Fibroblast of villous mesenchyme (primary cell): ENCODE measurements around the gene GNLY. TPM values are rescaled to one million over a fixed set of nuclear protein-coding genes. Genes with fewer than 3 reads are reported as not detected.
A peak's percentile ranks its signal among the peaks of the same experiment; 100 is the strongest.

Experiments used
- DNase-seq: peaks from one replicate; pipeline ENCODE4 v3.0.0-alpha.2; 2010; ENCODE audit warnings: low read depth
- H3K4me3 ChIP-seq: 2 replicates; pipeline ENCODE4 v1.5.1; 2011; ENCODE audit warnings: low read depth, mild to moderate bottlenecking, low read length
- total RNA-seq: library from RNA; depleted of rRNA; stranded (reverse); fragments of >200 nt; gene quantifications from 2 replicates; pipeline ENCODE4 v1.2.3, GENCODE V29; 2012
- TF ChIP-seq, protein P1 (sequence below): IDR thresholded peaks from 2 replicates; pipeline ENCODE4 v1.5.1; 2012; ENCODE audit warnings: low read depth, mild to moderate bottlenecking, low read length; ENCODE audit not compliant: insufficient read depth

The GNLY gene
- total RNA-seq = not detected in 2 replicates

DNA sequence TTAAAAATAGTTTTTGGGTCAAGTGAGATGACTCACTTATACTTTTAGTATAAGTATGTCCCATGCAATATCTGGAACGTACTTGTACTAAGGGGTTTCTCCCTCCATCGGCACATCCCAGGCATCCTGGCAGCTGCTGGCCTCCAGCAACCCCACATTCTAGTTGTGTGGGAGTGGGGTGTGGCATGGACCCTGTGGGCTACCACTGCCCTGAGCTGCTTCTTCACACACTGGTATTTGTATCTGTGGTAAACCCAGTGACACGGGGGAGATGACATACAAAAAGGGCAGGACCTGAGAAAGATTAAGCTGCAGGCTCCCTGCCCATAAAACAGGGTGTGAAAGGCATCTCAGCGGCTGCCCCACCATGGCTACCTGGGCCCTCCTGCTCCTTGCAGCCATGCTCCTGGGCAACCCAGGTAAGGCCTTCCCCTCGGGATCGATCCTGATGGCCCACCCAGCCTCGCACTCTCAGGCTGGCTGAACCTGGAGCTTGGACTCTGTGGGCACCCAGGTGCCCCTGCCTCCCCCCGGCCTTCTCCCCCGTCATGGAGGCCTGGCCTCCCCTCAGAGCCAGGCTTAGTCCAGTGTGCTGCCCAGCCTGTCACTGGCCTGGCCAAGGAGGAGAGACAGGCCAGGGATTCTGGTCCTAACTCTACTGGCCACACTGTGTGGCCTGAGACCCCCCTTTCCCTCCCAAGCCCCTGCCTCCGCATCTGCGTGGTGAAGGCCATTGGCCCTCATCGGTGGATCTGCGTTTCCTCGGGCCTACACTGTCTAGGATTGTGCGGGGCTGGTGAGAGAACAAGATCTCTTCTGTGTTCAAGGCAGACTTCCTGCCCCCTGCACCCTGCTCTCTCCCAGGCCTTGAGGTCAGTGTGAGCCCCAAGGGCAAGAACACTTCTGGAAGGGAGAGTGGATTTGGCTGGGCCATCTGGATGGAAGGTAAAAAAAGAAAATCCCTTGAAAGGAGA, at the start of gene GNLY:
Gene GNLY, plus strand, starts transcription at position 307 of the 974 bp plus-strand sequence. Its CDS starts 61 bp downstream, at position 368.
- TF ChIP-seq, protein P1, sequence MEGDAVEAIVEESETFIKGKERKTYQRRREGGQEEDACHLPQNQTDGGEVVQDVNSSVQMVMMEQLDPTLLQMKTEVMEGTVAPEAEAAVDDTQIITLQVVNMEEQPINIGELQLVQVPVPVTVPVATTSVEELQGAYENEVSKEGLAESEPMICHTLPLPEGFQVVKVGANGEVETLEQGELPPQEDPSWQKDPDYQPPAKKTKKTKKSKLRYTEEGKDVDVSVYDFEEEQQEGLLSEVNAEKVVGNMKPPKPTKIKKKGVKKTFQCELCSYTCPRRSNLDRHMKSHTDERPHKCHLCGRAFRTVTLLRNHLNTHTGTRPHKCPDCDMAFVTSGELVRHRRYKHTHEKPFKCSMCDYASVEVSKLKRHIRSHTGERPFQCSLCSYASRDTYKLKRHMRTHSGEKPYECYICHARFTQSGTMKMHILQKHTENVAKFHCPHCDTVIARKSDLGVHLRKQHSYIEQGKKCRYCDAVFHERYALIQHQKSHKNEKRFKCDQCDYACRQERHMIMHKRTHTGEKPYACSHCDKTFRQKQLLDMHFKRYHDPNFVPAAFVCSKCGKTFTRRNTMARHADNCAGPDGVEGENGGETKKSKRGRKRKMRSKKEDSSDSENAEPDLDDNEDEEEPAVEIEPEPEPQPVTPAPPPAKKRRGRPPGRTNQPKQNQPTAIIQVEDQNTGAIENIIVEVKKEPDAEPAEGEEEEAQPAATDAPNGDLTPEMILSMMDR = no peak
- DNase-seq = no peak
- H3K4me3 ChIP-seq = no peak within 1 kb of the TSS

DNA sequence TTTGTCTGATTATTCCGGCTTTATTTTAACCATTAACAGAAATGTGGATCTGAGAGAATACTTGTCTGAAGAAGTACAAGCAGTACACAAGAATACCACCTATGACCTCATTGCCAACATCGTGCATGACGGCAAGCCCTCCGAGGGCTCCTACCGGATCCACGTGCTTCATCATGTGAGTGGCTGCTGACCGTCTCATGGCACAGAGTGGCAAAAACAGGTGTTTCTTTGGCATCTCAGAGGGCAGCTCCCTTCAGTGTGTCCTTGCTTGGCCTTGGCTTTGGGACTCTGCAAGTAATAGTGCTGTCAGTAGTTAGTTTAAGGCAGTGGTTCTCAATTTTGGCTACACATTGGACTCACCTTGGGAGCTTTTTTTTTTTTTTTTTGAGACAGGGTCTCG, 49.2 kb upstream of the GNLY start:
- TF ChIP-seq, protein P1 = no peak
- DNase-seq = no peak

DNA sequence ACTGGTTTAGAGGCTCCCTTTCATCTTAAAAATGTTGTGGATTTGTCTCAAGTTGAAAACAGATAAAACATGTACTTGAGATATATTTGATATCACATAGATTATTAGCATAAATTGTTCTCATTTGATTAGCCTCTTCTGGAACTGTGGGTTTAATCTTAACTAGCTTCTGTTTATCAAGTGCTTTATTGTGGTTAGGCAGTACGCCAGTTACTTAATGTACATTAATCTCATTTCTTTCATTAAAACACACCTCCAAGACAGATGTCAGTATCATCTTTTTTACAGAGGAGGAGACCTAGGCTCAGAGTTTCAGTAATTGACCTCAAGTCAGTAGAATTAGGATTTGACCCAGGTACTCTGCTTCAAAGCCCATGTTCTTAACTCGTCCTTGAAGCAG, 48.0 kb upstream of the GNLY start:
- TF ChIP-seq, protein P1 = no peak
- H3K4me3 ChIP-seq = no peak overlapping the region

More for the DNA sequence above, 49.2 kb upstream of the GNLY start:
- H3K4me3 ChIP-seq = no peak overlapping the region

DNA sequence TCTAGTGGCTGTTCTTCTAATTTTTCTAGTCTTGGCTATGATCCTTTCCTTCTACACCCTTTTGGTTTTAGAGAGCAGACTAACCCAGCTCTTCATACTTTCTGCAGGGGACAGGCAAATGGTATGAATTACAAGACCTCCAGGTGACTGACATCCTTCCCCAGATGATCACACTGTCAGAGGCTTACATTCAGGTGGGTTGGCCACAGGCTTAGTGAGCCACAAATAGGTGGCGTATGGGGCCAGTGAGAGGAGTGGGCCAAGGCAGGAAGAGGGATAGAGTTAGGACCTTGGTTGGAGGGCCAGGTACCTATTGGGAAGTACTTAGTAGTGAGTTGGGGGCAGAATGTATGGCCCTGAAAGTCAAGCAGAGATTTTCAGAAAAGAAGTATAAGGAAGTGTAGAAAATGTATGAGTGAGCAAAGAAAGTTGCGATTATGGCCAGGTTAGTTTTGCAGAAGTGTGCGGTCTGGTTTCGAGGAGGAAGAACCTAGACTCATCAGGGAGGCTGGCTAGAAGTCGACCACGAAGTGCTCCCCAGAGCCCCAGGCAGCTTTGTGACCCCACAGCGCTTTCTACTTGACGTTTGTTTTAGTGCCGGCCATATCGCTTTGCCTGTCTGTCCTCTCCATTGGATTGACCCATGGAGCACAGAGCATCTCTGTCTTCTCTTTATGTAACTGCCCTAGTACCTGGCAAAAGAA, 46.2 kb upstream of the GNLY start:
- TF ChIP-seq, protein P1 = no peak
- H3K4me3 ChIP-seq = no peak overlapping the region

More for the DNA sequence above, 48.0 kb upstream of the GNLY start:
- no peak for DNase-seq

DNA sequence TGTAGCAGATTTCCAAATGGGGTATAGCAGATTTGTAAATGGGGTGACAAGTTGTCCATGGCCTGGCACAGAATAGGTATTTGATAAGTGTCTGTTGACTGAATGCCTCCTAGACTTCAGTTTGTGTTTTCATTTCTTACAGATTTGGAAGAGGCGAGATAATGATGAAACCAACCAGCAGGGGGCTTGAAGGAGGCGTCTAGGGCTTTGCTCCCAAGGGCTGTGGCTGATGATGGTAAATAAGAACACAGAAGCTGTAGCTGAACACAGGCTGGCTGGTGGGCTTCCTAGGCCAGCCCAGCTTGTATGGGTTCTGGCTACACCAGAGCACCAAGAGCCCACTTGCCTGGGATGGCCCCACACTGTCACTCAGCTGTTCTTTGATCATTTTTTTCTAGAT, 45.5 kb upstream of the GNLY start:
- DNase-seq = peak; percentile 82
- TF ChIP-seq, protein P1 = peak; percentile 76
- H3K4me3 ChIP-seq = no peak overlapping the region

More for the DNA sequence above, 46.2 kb upstream of the GNLY start:
- DNase-seq = no peak

DNA sequence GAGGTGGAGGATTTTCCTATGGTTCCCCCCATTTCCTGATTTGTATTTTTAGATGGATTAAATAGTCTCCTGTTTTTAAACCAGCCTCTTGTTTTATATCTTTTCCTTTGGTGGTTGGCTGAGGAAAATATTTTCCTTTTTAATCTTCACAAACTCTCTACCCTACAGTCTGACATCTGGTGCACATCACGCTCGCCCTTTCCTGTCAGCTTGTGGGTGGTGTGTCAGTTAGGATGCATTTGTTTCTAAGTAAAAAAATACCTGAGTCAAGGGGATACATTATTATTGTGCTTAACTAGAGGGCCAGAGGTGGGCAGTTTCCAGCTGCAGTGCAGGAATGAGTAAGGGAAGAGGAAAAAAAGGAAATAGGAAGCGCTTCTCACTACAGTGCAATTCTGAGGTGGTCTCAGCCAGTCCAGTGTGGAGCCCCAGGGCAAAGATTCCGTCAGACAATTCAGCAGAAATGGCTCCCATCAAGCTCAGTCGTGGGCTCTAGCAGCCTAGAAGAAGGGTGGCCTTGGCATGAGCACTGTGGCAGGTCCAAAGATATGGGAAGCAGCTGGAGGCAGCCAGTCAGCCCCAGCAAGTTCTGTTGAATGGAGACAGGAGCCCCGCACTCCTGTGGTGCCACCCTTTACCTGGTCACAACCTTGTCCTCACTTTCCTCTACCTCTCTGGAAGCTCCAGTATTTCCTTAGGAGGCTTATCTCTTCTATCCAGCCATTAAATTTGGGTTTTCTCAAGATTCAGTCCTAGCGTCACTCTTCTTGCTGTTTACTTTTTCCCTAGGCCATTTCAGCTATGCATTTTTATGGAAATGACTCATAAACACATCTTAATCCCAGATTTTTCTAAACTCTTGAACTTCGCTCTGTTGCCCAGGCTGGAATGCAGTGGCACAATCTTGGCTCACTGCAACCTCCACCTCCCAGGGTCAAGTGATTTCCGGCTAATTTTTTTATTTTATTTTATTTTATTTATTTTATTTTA, 44.7 kb upstream of the GNLY start:
- H3K4me3 ChIP-seq = no peak overlapping the region
- TF ChIP-seq, protein P1 = no peak
- peak; percentile 94 for DNase-seq
